ENCODE results near the gene LRRC8A.

GRCh38 chr9:128919402-128920089 is 37.6 kb downstream of the LRRC8A start:
- TF ChIP-seq CTCF (IDR thresholded peaks at IDR 0.05) (no peak), POLR2A (IDR thresholded peaks at IDR 0.05) (no peak)
